ENCODE data around the gene FAM20C.

DNA sequence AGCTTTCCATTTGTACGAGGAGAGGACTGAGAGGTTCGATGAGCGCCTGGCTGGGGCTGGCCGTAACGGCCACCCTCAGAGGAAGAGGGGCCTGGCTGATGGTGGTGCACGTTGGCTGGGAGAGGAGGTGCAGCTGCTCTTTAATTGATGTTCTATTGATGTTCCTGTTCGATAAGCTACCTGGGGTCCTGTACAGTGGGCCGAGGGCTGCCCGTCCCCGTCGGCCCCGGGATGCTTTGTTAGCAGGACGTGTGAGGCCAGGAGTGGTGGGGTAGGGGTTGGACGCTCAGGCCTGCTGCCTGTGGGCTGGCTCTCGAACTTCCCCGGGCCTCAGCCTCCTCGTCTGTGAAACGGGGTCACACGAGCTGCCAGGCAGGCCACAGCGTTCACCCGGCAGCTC, 25.4 kb downstream of the FAM20C start:
- TF ChIP-seq, protein P1, sequence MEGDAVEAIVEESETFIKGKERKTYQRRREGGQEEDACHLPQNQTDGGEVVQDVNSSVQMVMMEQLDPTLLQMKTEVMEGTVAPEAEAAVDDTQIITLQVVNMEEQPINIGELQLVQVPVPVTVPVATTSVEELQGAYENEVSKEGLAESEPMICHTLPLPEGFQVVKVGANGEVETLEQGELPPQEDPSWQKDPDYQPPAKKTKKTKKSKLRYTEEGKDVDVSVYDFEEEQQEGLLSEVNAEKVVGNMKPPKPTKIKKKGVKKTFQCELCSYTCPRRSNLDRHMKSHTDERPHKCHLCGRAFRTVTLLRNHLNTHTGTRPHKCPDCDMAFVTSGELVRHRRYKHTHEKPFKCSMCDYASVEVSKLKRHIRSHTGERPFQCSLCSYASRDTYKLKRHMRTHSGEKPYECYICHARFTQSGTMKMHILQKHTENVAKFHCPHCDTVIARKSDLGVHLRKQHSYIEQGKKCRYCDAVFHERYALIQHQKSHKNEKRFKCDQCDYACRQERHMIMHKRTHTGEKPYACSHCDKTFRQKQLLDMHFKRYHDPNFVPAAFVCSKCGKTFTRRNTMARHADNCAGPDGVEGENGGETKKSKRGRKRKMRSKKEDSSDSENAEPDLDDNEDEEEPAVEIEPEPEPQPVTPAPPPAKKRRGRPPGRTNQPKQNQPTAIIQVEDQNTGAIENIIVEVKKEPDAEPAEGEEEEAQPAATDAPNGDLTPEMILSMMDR (conservative IDR thresholded peaks at IDR 0.05; ENCODE audit: low read length): no peak
- TF ChIP-seq EZH2phosphoT487 (IDR thresholded peaks at IDR 0.05; ENCODE audit: borderline replicate concordance, low read depth, low read length): no peak
